ENCODE data around the gene SERPINB10. TPM values are rescaled to one million over a fixed set of nuclear protein-coding genes. Genes with fewer than 3 reads are reported as not detected.

Gene SERPINB10
- total and polyA plus RNA-seq, 9 of the 15 experiments (the other 6 are each of a cell fraction or from before 2014, with no cell fraction given) = not detected

DNA sequence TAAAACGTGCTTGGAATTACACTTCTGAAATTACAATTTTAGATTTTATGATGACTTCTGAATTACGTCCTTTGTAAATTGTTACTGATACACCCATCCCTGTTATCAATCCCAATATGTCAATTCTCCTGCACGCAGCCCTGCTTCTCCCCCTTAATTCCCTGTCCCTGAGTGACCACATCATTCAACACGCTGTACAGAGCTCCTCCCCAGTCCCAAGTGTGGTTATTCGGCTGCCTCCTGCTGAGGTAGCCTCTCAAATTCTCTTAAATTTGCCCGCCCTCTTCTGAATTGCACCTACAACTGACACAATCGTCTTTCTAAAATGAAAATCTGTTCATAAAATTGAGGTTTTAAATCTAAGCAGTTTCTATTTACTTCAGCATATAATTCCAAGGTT lies 72.3 kb downstream of the SERPINB10 start:
- ChIA-PET POLR2A (no interaction called here), CTCF (ENCODE audit: low intra/inter-chr PET ratio) (interaction anchor here (0.6 to 0.8 kb wide), 3 partner anchors 12 to 461 kb away, joined by 3 to 4 read pairs (median 3); no protein-coding TSS in a partner anchor)
- no peak overlapping the region for H3K9ac ChIP-seq (ENCODE audit: insufficient read depth in 1 of 2, low read depth in 2 of 2, low read length in 2 of 2)
- no peak for ATAC-seq
- no peak overlapping the region for H3K4me3 ChIP-seq
- intact Hi-C loops (cut with micrococcal nuclease) = no loop called here
- no peaks in the 10 kb centered on the region for H3K27me3 ChIP-seq (ENCODE audit: control insufficient read depth in 2 of 2, insufficient read depth in 2 of 2, low read length in 2 of 2)
- BruUV-seq (replicated peaks) = no TSS peak
- H3K9me1 ChIP-seq (ENCODE audit: control insufficient read depth, insufficient read depth, low read length) = no peaks in the 10 kb centered on the region
- H3K27ac ChIP-seq (ENCODE audit: extremely low read depth, low read depth, low read length) = no peak overlapping the region
- WGBS (ENCODE audit: insufficient coverage, low coverage, missing lambda C conversion rate) = 3% methylated on average over 5 of the region's 7 CpGs
- no peak for DNase-seq (ENCODE audit: extremely low read depth in 1 of 4, low spot score in 3 of 4)
- no peak for TF ChIP-seq SAFB (IDR thresholded peaks at IDR 0.05; ENCODE audit: borderline replicate concordance, low read depth, low read length)
- TF ChIP-seq NFXL1 (CRISPR knock-in tag; IDR thresholded peaks at IDR 0.05) = no peak
- no peak for TF ChIP-seq ZNF146 (CRISPR knock-in tag; IDR thresholded peaks at IDR 0.05; ENCODE audit: unreplicated experiment)
- TF ChIP-seq SMARCB1 (IDR thresholded peaks at IDR 0.05; ENCODE audit: insufficient read length, low read depth) = no peak
- no peak for TF ChIP-seq HNRNPUL1 (IDR thresholded peaks at IDR 0.05; ENCODE audit: low read length)
- no peak for TF ChIP-seq ZNF224 (CRISPR knock-in tag; IDR thresholded peaks at IDR 0.05)
- TF ChIP-seq ZBTB8A (IDR thresholded peaks at IDR 0.05; ENCODE audit: partially characterized antibody) = no peak
- TF ChIP-seq PCBP2 (IDR thresholded peaks at IDR 0.05; ENCODE audit: low read depth, low read length, poor library complexity, severe bottlenecking) = no peak
- no peak for TF ChIP-seq SNIP1 (IDR thresholded peaks at IDR 0.05; ENCODE audit: low read depth)
- no peak for TF ChIP-seq TGIF2 (CRISPR knock-in tag; IDR thresholded peaks at IDR 0.05)
- TF ChIP-seq ZNF561 (CRISPR knock-in tag; conservative IDR thresholded peaks at IDR 0.05) = no peak
- no peak for TF ChIP-seq ZNF232 (CRISPR knock-in tag; IDR thresholded peaks at IDR 0.05)
- TF ChIP-seq, protein P1, sequence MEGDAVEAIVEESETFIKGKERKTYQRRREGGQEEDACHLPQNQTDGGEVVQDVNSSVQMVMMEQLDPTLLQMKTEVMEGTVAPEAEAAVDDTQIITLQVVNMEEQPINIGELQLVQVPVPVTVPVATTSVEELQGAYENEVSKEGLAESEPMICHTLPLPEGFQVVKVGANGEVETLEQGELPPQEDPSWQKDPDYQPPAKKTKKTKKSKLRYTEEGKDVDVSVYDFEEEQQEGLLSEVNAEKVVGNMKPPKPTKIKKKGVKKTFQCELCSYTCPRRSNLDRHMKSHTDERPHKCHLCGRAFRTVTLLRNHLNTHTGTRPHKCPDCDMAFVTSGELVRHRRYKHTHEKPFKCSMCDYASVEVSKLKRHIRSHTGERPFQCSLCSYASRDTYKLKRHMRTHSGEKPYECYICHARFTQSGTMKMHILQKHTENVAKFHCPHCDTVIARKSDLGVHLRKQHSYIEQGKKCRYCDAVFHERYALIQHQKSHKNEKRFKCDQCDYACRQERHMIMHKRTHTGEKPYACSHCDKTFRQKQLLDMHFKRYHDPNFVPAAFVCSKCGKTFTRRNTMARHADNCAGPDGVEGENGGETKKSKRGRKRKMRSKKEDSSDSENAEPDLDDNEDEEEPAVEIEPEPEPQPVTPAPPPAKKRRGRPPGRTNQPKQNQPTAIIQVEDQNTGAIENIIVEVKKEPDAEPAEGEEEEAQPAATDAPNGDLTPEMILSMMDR (IDR thresholded peaks at IDR 0.05 in 2 of 3, conservative IDR thresholded peaks at IDR 0.05 in 1 of 3; ENCODE audit: insufficient read depth in 2 of 3, low read depth in 1 of 3, low read length in 3 of 3) = no peak
- no peaks in the 10 kb centered on the region for H3K4me1 ChIP-seq (replicated peaks in 1 of 2; ENCODE audit: control insufficient read depth in 2 of 2, insufficient read depth in 2 of 2, low read length in 2 of 2)
- no peak for FAIRE-seq
- H3K36me3 ChIP-seq (ENCODE audit: control insufficient read depth, insufficient read depth, low read length) = no peaks in the 10 kb centered on the region
- in situ Hi-C loops (cut with MboI) = loop anchor here (25.0 kb wide), 1 partner anchor 468 kb away; no protein-coding TSS in a partner anchor
- no peak overlapping the region for H2AFZ ChIP-seq (ENCODE audit: low read depth, low read length)
- H3K4me2 ChIP-seq (ENCODE audit: insufficient read depth, low read length) = peak overlapping the region; percentile 29; the same call in 1 of the 2 replicates
- H4K20me1 ChIP-seq (replicated peaks; ENCODE audit: control insufficient read depth, insufficient read depth, low read length) = no peaks in the 10 kb centered on the region
- no peaks in the 10 kb centered on the region for H3K79me2 ChIP-seq (ENCODE audit: control insufficient read depth, insufficient read depth, low read length)
- H3K9me3 ChIP-seq (replicated peaks; ENCODE audit: control insufficient read depth, insufficient read depth, low read depth, low read length) = no peaks in the 10 kb centered on the region
